GM18508 (cell line): ENCODE results near the gene FMO1.
"Not testable (repeated sequence)": the region's sequence is repeated elsewhere in the genome, so short reads cannot be mapped to it uniquely, and the experiment has no call there.

ENCODE experiments used
- ATAC-seq: cut with Tn5 transposase; IDR thresholded peaks from one replicate; pipeline ENCODE4 v1.9.1; 2021; ENCODE audit warnings: moderate number of reproducible peaks; ENCODE audit not compliant: insufficient read depth, unreplicated experiment

The FMO1 gene

DNA sequence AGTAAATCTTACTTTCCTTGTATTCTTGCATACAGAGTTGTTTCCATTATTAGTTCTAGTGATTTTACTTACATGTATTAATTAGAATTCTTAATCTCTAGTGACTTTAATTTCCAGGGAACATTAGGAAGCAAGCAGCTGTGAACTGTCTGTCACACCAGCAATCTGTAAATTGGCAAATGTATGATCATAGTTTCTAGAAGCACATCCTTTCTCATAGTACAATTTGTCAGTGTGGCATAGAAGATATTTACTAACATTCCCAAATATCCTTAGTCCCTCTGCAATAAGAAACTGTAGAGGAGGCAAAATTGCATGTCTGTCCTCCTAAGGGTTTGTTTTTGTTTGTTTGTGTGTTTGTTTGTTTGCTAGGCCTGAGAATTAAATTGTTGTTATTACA is 17.0 kb upstream of the FMO1 start:
- no peak for ATAC-seq

DNA sequence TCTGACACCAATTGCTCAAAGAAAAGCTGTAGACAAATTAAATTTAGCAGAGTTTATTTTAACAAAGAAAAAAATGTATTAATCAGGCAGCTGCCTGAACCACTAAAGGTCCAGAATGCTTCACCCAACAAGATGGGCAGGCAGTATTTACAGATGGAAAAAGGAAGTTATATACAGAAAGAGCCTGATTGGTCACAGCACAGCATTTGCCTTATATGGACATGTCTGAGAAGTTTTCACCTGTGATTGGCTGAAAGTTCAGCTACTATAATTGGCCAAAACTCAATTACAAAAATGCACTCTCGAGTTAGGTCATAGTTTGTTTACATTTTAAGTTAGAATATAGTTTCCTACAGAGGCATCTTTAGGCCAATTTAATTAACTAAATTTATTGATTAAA is 15.1 kb upstream of the FMO1 start:
- ATAC-seq: no peak

DNA sequence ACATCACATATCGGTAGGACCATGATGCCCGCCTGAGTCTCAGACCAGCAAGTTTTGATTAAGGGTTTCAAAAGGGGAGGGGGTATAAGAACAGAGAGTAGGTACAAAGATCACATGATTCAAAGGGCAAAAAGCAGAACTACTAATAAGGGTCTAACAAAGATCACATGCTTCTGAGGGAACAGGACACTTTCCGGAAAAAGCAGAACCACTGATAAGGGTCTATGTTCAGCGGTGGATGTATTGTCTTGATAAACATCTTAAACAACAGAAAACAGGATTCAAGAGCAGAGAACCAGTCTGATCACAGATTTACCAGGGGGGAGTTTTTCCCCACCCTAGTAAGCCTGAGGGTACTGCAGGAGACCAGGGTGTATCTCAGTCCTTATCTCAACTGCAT is 12.1 kb upstream of the FMO1 start:
- not testable (repeated sequence) for ATAC-seq

DNA sequence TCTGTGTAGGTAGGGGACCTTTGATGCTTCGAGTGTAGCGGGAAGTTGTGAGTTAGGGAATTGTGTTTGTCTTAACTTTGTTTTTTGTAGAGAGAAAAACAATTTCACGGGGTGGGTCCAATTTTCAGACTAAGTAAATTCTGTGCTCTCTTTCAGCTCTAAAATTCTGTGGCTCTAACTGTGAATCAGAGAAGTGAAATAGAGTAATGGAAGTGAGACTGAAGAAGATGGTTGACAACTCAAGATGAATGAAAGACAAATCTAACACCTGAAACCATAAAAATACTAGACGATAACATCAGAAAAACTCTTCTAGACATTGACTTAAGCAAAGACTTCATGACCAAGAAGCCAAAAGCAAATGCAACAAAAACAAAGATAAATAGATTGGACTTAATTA is 4.4 kb upstream of the FMO1 start:
- no peak for ATAC-seq

DNA sequence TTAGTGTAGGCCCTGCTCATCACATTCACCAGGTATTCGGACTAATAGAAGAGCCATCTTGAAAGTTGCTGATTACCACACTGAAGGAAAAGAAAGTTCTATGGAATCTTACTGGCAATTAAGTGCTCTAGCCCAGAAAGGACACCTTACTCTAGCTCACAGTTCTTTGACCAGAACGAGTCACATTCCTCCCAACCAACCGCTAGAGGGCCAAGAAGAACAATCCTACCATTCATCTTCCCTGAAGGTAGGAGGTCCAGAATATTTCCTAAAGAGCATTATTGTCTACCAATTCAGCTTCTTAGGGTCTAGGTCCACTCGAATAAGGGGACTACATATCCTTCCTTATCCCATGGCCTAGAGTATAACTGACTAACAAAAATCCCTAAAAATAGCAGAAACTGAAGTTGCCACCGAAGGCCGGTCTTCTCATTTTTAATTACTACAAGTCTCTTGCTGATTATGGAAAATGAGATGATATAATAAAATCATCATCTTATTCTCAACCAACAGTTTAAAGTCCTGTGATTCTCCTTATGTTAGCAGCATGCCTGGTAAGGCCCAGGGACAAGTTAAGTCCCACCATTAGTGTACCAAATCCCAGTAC is 2.7 kb upstream of the FMO1 start:
- no peak for ATAC-seq

DNA sequence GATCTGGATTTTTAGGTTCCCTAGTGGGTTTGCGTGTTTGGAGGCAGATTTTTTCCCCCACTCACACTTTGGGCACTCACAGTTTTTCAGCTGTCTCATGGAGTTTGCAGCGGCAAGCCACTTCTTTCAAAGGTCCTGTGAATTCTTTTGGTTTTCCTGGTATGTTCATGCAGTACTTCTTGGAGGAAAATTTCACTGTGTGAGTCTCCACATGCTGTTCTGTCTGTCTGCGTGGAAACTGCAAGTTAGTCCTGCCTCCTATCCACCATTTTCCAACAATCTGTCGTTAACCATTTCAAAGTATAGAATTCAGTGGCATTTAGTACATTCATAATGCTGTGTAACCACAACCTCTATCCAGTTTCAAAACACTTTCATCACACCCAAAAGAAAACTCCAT is 793 bp upstream of the FMO1 start:
- no peak for ATAC-seq

DNA sequence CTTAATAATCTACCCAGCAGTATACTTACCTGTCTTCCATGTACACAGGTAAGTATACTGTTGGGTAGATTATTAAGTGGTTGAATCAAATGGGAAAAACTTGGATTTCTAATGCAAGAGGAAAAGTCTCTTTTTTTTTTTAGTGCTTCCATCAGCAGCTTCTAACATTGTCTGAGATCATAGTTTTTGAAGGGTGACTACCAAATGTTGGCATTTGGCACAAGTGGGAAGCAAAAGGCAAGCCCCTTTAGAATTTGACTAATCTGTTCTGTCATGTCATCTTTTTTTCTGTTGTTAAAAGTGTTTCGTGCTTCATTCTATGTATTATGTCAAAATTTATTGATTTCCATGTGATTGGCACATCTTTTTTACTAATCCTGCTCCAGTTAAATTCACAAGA is 547 bp downstream of the FMO1 start:
- ATAC-seq: no peak

DNA sequence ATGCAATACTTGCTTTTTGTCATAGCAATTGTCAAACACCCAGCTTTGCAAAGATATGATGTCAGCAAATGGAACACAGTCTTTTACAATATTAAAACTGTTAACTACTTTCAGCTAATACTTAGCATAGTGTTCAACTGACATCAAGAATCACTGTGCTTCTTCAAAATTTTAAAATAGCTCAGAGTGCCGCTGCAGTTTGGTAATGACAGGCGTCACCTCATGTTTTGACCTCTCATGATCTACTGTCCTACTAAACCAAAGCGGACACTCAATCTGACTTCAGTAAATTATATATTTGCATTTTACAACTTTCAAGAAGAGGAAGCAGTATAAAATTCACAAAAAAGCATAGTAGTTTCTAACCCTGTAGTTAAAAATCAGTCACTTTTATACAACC is 2.0 kb downstream of the FMO1 start:
- ATAC-seq: no peak

DNA sequence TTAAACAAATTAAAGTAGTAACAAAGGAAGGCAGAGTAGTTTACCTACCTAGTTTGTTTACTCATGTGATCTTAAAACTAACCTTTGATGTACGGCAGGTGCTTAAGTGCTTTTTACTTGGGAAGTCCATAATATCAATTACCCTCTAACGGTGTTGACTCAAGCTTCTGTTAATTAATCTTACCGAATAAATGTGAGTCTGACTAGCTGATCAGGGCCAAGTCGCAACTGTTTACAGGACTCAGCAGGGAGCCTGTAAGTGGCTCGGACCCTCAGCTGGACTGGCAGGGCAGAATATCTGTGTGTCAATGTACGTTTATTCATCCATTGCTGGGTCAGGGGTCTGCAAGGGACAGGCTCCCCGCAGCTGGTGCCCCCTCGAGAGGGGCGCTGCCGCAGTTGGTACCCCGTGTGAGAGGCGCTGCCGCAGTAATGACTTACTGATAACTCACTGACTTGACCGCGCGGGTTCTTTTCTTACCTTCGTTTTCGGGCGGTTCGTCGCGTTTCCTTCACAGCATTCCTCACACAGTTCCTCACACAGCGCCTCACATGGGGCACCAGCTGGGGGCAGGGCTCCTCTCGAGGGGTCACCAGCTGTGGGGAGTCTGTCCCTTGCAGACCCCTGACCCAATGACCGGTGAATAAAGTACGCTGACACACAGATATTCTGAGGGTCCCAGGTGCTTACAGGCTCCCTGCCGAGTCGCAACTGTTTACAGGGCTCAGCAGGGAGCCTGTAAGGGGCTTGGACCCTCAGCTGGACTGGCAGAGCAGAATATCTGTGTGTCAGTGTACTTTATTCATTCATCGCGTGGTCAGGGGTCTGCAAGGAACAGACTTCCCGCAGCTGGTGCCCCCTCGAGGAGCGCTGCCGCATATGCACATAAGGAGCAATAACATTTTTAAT is 3.0 kb downstream of the FMO1 start:
- ATAC-seq: no peak

DNA sequence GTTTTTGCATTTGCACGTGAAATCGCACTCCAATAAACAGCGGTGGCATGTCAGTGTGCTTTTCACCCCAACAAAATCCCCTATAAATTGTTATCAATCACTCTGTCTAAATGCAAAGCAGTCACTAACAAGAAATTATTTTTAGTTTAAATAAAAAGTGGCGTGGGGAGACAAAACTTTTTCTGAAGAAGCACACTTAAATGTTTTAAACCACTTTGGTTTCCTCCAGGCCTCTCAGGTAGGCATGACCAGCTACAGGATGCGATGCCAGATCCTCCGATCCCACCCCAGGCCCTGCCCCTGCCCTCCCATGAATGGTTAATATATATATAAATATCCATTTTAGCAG is 3.6 kb downstream of the FMO1 start:
- no peak for ATAC-seq

DNA sequence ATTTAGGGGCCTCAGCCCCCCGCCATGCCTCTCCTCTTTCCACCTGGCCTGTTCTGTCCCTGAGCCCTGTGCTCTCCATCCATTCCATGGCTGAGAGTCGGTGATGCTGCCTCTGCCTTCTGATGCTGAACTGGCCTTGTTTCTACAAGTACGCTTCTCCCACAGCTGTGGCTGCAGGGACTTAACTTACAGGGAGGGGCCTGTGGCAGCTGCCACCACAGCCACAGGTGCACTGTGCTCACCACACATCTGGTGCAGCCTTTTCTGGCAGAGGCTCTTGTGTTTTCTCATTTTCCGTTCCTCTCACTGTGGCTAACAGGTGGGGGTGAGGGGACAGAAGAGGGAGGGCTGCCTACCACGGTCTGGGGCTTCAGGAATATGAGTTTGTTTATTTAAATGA is 4.2 kb downstream of the FMO1 start:
- ATAC-seq: peak; percentile 89

DNA sequence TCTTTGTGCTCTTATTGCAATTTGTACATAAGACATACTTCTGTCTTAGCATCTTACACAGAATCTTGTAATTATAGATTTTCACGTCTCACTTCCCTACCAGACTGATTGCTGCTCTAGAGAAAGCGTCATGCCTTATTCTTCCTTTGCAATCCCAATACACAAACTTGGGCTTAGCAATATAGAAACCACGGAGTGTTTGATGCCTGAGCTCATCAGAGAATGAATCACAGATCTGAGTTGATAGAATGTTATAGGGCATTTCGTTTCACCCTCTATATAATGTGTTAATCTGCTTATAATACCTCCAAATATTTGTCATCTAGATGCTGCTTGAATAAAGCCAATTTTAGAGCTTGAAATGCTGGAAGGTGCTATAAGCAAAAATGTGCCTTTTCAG is 6.6 kb downstream of the FMO1 start:
- no peak for ATAC-seq

DNA sequence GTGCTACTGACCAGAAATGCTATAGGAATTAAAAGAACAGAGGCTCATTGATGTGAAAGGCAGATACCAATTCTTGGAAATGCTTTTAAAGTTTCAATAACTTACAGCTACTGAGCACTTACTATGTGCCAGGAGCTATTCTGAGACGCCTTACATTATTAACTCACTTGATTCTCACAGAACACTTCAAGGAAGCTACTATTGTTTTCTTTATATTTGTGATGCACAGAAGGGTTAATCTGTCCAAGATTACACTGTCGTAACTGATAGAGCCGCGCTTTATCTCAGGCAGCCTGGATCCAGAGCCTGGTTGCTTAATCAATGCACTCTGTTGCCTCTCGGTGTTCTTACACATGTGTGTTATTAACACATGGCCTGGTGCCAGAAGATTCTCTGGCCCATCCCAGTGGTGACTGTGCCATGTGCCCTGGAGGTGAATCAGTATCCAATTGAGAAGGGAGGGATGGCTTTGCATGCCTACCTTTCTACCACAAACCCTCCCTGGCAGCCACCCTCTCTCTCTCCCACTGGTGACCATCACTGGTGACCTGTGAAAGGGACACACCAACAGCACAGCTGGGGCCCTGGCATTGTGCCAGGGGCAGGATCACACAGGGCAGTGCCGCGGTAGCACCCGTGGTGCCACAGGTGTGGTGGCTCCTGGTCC is 8.8 kb downstream of the FMO1 start:
- no peak for ATAC-seq

DNA sequence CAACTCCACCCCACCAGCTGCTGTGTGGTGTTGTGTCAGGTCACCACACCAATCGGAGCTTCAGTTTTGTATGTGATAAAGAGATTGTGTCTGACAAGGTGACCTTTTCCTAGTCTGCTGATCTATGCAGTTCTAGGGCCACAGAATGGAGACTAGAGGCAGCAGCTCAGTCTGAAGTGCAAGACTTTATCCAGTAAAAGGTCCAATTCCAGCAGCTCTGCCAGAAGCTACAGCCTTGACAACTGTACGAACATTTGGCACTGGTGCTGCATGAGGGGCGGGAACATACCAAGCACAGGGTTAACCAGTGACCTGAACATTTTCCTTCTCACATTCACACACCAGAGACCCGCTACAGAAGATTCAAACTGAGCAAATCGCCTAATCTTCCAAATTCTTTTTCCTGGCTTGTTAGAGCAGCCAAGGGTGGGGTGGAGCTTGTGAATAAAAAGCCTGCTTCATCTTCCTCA is 9.3 kb downstream of the FMO1 start:
- no peak for ATAC-seq

DNA sequence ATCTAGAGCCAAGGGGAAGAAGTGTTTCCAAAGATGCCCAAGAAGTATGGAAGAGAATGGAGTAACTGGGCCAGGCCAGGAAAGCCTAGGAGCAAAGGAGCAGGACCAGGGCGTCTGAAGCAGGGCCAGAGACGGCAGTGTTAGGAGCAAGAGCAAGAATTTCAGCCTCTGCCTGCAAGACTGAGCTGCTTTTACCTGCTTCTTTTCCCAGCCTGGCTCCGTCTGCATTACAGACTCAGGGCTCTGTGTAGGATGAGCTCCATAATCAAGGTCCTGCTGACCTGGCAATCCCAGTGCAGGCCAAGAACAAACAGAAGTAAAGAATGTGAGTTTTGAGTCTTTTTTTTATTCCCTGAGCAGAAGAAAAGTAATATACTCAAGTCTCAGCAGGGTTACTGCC is 10.1 kb downstream of the FMO1 start:
- ATAC-seq: no peak

DNA sequence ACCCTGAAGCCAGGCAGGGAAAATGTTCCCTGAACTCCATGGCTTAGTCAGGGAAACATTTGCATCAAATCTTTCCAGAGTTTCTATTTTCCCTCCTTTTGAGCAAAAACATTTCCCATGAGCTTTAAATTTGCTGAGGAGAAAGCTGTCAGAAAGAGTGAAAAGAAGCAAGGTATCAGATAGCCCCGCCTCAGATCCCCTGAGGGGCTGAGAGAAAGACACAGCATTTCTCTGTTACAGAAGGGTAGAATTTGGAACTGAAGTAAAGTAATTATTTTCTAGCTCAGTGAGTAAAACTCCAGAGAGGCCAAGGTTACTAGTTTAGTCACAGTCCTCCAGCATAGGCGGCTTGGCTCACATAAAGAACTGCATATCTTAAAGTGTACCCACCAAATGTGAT is 10.6 kb downstream of the FMO1 start:
- no peak for ATAC-seq

DNA sequence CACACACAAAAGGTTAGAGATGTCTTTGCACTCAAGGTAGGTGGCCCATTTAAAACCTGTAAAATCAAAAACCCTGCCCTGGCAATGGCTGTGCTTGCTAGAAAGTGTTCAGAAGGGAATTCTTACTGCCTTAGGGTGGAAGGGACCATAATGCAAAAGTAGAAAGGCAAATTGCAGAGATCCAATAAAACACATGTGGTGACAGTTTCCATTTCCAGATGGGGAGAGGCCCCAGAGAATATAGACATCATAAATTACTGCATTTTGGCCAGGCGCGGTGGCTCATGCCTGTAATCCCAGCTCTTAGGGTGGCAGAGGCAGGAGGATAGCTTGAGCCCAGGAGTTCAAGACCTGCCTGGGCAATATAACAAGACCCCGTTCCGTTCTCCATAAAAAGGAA is 13.0 kb downstream of the FMO1 start:
- ATAC-seq: no peak

DNA sequence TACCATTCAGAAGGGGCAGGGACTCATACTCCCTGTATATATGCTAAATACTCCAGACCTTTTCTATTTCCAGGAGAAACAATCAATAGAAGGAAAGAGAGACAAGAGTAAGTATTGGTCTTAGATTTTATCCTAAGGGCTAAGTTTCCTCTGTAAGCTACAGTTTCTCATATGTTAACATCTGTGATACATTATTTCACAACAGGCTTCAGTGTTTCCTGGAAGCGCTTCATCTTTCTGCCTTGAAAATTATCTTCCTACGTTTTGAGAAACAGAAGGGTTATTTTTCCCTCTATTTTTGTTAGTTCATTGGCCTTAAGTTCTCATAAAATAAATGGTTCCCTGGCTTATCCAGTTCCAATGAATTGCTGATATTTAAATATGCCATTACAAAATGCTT is 15.6 kb downstream of the FMO1 start:
- no peak for ATAC-seq

DNA sequence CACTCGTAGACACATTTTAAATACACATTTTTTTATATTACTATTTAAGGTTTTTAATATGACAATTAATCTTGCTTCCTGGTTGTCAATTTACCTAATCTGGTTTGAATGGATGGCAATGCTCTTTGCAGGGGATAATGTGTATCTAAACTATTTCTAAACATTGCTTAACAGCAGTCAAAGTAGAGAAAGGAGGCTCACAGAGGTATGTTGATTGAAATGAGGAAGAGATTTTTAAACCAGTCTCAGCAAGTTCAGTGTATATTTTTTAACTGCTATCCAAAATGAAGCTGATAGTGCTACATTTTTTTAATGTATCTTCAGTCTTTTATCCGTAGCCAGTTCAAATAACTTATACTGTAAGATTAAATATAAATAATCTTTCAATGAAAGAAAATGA is 17.4 kb downstream of the FMO1 start:
- ATAC-seq: no peak

DNA sequence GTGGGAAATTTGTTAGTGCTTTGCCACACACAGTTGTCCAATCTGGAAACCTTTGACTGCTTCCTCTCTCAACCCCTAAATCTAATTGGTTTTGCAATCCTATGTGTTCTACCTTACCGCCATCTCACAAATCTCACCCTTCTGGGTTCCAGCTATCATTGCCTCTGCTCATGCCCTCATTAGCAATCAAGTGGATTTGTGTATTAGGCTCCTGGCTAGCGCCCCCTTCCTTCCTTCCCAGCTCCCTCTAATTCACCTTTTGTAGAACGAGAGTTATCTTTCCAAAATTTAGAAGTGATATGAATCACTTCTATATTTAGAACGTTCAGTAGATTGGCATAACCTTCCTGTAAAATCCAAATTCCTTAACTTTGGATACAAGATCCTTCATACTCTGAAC is 18.6 kb downstream of the FMO1 start:
- ATAC-seq: no peak

DNA sequence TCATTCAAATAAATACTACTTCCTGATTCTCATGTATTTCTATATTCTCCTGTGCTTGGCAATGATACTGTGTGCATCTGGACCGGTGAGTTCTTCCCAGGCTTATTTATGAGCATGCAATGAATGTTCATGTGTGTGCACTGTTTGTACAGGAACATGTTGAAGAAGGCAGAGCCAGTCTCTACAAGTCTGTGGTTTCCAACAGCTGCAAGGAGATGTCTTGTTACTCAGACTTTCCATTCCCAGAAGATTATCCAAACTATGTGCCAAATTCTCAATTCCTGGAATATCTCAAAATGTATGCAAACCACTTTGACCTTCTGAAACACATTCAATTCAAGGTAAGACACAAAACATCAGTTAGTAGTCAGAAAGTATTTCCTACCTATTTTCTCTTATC is 19.1 kb downstream of the FMO1 start:
- no peak for ATAC-seq

DNA sequence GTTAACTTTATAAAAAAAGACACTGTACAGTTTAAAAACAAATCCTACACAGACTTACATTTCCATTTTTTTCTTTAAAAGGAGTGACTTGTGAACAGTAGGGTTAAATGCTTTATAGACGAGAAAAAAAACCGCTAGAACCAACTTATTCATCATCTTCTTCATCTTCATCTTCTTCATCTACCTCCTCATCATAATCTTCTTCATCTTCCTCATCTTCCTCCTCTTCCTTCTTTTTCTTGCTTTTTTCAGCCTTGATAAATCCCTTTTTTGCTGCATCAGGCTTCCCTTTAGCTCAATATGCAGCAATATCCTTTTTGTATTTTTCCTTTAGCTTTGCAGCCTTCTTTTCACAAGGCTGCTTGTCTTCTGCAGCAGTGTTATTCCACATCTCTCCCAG is 22.5 kb downstream of the FMO1 start:
- no peak for ATAC-seq
